GM23338 (cell line): ENCODE results near the gene DAB2. TPM values are rescaled to one million over a fixed set of nuclear protein-coding genes. Genes with fewer than 3 reads are reported as not detected.

Source experiments
- ATAC-seq: fragments of 200-7000 bp; cut with Tn5 transposase; 3 replicates; pipeline ENCODE4 v1.9.1; 2020
- DNase-seq: peaks from one replicate; pipeline ENCODE4 v3.0.0-alpha.2; 2015; ENCODE audit warnings: low spot score
- H2AFZ ChIP-seq: fragments of 200-600 bp; sonication (generic); 2 replicates; pipeline ENCODE4 v1.8.0; 2016; ENCODE audit warnings: antibody characterized with exemption, mild to moderate bottlenecking, moderate library complexity
- H3F3A ChIP-seq: fragments of 200-600 bp; sonication (generic); replicated peaks from 2 replicates; pipeline ENCODE4 v1.8.0; 2017; ENCODE audit warnings: antibody characterized with exemption, mixed run types, low read depth
- H3K27ac ChIP-seq: fragments of 200-600 bp; sonication (generic); 2 replicates; pipeline ENCODE4 v1.6.1; 2016; ENCODE audit warnings: low read depth
- H3K27me3 ChIP-seq: fragments of 200-600 bp; sonication (generic); 2 replicates; pipeline ENCODE4 v1.8.0; 2016; ENCODE audit warnings: mild to moderate bottlenecking, mixed run types, moderate library complexity; ENCODE audit not compliant: insufficient read depth
- H3K36me3 ChIP-seq: fragments of 200-600 bp; sonication (generic); 2 replicates; pipeline ENCODE4 v1.8.0; 2016; ENCODE audit warnings: mild to moderate bottlenecking; ENCODE audit not compliant: insufficient read depth
- H3K4me1 ChIP-seq: fragments of 200-600 bp; sonication (generic); 2 replicates; pipeline ENCODE4 v1.8.0; 2016; ENCODE audit warnings: mild to moderate bottlenecking, moderate library complexity; ENCODE audit not compliant: insufficient read depth
- H3K4me2 ChIP-seq: fragments of 200-600 bp; sonication (generic); 2 replicates; pipeline ENCODE4 v1.7.1; 2017; ENCODE audit warnings: mixed run types
- H3K4me3 ChIP-seq: fragments of 200-600 bp; sonication (generic); 2 replicates; pipeline ENCODE4 v1.6.1; 2016; ENCODE audit warnings: mixed run types
- H3K79me2 ChIP-seq: fragments of 200-600 bp; sonication (generic); replicated peaks from 2 replicates; pipeline ENCODE4 v1.8.0; 2017; ENCODE audit warnings: mild to moderate bottlenecking; ENCODE audit not compliant: insufficient read depth
- H3K9me2 ChIP-seq: fragments of 200-600 bp; sonication (generic); 2 replicates; pipeline ENCODE4 v1.8.0; 2017; ENCODE audit not compliant: insufficient read depth
- H4K20me1 ChIP-seq: fragments of 200-600 bp; sonication (generic); replicated peaks from 2 replicates; pipeline ENCODE4 v1.8.0; 2017; ENCODE audit warnings: mild to moderate bottlenecking; ENCODE audit not compliant: insufficient read depth
- H3K27ac Mint-ChIP-seq: 2 replicates; pipeline ENCODE4 v1.8.0; 2020; ENCODE audit warnings: inconsistent platforms, mild to moderate bottlenecking, moderate library complexity, mixed read lengths
- H3K27me3 Mint-ChIP-seq: 3 replicates; pipeline ENCODE4 v1.8.0; 2022; ENCODE audit warnings: low read depth, mild to moderate bottlenecking, moderate library complexity, mixed read lengths, inconsistent platforms; ENCODE audit not compliant: insufficient read depth, poor library complexity
- H3K36me3 Mint-ChIP-seq: 3 replicates; pipeline ENCODE4 v1.8.0; 2021; ENCODE audit warnings: low read depth, mild to moderate bottlenecking, inconsistent platforms, moderate library complexity, mixed read lengths
- H3K4me1 Mint-ChIP-seq: 3 replicates; pipeline ENCODE4 v1.8.0; 2020; ENCODE audit warnings: mild to moderate bottlenecking, inconsistent platforms, mixed read lengths
- H3K4me3 Mint-ChIP-seq: 3 replicates; pipeline ENCODE4 v1.8.0; 2021; ENCODE audit warnings: moderate library complexity, mild to moderate bottlenecking, inconsistent platforms, mixed read lengths
- H3K9me3 Mint-ChIP-seq: 3 replicates; pipeline ENCODE4 v1.8.0; 2020; ENCODE audit warnings: moderate library complexity, mild to moderate bottlenecking, inconsistent platforms, mixed read lengths
- CREB1 ChIP-seq: fragments of 250-450 bp; sonication (Bioruptor Pico); IDR thresholded peaks from 2 replicates; pipeline ENCODE4 v1.5.0; 2020; ENCODE audit warnings: low read depth, mild to moderate bottlenecking, moderate library complexity
- EZH2phosphoT487 ChIP-seq: fragments of 200-600 bp; sonication (generic); IDR thresholded peaks from one replicate; pipeline ENCODE4 v1.8.1; 2018; ENCODE audit warnings: antibody characterized with exemption; ENCODE audit not compliant: unreplicated experiment
- NANOG ChIP-seq: IDR thresholded peaks from 2 replicates; pipeline ENCODE4 v1.6.1; 2016; ENCODE audit warnings: antibody characterized with exemption, borderline replicate concordance
- STAT1 ChIP-seq: IDR thresholded peaks from one replicate; pipeline ENCODE4 v1.6.1; 2016; ENCODE audit warnings: antibody characterized with exemption; ENCODE audit not compliant: unreplicated experiment
- ZNF331 ChIP-seq: fragments of 250-450 bp; sonication (Bioruptor Pico); IDR thresholded peaks from 2 replicates; pipeline ENCODE4 v1.5.0; 2020; ENCODE audit warnings: low read depth, mild to moderate bottlenecking, moderate library complexity
- polyA plus RNA-seq: library from polyadenylated mRNA; unstranded; fragments of >200 nt; fragmentation: Nextera tagmentation; extraction: Ambion mirVana; gene quantifications from 2 replicates; pipeline ENCODE4 v1.2.1, GENCODE V29; 2016
- total RNA-seq: library from RNA; depleted of rRNA; stranded (reverse); fragments of >200 nt; shearing (Covaris generic); gene quantifications from 2 replicates; pipeline ENCODE4 v1.2.3, GENCODE V29; 2014
- TF ChIP-seq, protein P1 (sequence below): fragments of 250-450 bp; sonication (Bioruptor Pico); IDR thresholded peaks from 2 replicates; pipeline ENCODE4 v1.5.0; 2020; ENCODE audit warnings: mild to moderate bottlenecking, moderate library complexity
- TF ChIP-seq, protein P2 (sequence below), 2 experiments: fragments of 200-600 bp in 1 of 2; sonication (generic) in 1 of 2; conservative IDR thresholded peaks; 2 replicates each; pipeline versions ENCODE4 v1.5.1 to v1.6.1; 2016 to 2017; ENCODE audit warnings: antibody characterized with exemption in 2 of 2, low read depth in 2 of 2, mild to moderate bottlenecking in 2 of 2, moderate library complexity in 1 of 2
- TF ChIP-seq, protein P3 (sequence below): IDR thresholded peaks from one replicate; pipeline ENCODE4 v1.6.1; 2018; ENCODE audit warnings: antibody characterized with exemption; ENCODE audit not compliant: unreplicated experiment

Gene DAB2
- total and polyA plus RNA-seq, 2 experiments from 2014 or later = 6.4 to 8.4 TPM

DNA sequence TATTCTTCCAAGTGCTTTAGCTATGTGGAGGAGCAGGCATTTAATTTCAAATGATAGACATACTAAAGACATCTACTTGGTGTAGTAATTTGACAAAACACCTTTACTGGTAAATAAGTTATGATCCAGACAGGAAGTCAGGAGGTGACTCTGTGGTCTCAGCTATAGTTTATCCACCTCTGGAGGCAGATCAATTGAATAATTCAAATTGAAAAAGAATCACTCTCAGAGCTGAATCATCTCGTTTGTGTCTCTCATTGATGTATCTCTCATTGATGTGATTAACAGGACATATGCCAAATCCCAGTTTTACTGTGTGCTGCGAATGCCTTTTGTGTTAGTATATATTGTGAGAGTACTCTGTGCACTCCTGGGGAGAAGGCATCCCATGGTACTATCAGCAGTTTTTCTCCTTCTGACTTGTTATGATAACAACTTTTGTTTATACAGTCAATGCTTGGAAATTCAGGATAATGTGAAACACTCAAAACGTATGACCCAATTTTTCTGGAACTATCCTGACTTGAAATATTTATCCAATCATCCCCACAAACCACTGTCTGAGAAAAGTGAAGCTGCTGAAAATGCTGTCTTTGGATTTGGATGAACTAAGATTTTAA lies 48.5 kb upstream of the DAB2 start (continued):
- TF ChIP-seq, protein P1, sequence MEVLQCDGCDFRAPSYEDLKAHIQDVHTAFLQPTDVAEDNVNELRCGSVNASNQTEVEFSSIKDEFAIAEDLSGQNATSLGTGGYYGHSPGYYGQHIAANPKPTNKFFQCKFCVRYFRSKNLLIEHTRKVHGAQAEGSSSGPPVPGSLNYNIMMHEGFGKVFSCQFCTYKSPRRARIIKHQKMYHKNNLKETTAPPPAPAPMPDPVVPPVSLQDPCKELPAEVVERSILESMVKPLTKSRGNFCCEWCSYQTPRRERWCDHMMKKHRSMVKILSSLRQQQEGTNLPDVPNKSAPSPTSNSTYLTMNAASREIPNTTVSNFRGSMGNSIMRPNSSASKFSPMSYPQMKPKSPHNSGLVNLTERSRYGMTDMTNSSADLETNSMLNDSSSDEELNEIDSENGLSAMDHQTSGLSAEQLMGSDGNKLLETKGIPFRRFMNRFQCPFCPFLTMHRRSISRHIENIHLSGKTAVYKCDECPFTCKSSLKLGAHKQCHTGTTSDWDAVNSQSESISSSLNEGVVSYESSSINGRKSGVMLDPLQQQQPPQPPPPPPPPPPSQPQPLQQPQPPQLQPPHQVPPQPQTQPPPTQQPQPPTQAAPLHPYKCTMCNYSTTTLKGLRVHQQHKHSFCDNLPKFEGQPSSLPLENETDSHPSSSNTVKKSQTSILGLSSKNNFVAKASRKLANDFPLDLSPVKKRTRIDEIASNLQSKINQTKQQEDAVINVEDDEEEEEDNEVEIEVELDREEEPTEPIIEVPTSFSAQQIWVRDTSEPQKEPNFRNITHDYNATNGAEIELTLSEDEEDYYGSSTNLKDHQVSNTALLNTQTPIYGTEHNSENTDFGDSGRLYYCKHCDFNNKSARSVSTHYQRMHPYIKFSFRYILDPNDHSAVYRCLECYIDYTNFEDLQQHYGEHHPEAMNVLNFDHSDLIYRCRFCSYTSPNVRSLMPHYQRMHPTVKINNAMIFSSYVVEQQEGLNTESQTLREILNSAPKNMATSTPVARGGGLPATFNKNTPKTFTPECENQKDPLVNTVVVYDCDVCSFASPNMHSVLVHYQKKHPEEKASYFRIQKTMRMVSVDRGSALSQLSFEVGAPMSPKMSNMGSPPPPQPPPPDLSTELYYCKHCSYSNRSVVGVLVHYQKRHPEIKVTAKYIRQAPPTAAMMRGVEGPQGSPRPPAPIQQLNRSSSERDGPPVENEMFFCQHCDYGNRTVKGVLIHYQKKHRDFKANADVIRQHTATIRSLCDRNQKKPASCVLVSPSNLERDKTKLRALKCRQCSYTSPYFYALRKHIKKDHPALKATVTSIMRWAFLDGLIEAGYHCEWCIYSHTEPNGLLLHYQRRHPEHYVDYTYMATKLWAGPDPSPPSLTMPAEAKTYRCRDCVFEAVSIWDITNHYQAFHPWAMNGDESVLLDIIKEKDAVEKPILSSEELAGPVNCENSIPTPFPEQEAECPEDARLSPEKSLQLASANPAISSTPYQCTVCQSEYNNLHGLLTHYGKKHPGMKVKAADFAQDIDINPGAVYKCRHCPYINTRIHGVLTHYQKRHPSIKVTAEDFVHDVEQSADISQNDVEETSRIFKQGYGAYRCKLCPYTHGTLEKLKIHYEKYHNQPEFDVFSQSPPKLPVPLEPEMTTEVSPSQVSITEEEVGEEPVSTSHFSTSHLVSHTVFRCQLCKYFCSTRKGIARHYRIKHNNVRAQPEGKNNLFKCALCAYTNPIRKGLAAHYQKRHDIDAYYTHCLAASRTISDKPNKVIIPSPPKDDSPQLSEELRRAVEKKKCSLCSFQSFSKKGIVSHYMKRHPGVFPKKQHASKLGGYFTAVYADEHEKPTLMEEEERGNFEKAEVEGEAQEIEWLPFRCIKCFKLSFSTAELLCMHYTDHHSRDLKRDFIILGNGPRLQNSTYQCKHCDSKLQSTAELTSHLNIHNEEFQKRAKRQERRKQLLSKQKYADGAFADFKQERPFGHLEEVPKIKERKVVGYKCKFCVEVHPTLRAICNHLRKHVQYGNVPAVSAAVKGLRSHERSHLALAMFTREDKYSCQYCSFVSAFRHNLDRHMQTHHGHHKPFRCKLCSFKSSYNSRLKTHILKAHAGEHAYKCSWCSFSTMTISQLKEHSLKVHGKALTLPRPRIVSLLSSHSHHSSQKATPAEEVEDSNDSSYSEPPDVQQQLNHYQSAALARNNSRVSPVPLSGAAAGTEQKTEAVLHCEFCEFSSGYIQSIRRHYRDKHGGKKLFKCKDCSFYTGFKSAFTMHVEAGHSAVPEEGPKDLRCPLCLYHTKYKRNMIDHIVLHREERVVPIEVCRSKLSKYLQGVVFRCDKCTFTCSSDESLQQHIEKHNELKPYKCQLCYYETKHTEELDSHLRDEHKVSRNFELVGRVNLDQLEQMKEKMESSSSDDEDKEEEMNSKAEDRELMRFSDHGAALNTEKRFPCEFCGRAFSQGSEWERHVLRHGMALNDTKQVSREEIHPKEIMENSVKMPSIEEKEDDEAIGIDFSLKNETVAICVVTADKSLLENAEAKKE (CRISPR knock-in tag) = no peak
- TF ChIP-seq ZNF331 (CRISPR knock-in tag) (no peak), EZH2phosphoT487 (no peak), NANOG (no peak), STAT1 (no peak)

DNA sequence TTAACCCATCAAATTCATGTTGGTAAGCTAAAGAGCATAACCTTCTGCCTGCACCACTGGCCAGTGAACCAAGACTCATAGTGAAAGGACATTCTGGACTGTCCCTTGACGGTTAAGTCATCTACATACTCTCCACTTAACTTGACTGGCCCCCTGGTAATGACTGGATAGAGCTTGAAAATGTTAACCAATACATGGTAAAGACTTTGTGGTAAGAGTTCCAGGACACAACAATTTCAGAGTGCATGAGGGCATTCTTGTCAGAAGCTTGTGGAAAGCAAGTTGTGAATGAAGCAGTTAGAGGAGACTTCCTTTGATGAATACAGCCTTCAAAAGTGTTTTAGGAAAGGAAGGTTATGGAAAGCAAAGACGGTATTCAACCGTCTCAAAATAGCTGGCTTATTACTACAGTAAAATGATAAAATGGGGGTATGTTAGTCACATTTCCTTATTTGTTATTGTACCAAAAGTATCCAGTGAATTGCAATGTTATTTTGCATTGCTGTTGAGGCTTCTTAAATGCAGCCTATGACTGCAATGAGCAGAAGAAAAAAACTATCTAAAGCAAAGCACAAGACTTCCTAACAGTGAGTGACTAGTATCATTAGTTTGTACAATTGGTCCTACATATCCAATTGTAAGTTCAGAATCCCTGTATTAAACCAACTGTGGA lies 47.2 kb upstream of the DAB2 start:
- Histone ChIP-seq H3K27me3 (no peaks in the 10 kb centered on the region), H2AFZ (no peak overlapping the region), H3K4me2 (no peak overlapping the region), H3F3A (no peaks in the 10 kb centered on the region), H3K4me3 (no peak overlapping the region), H3K9me2 (peaks cover 9% of the 10 kb centered on the region; the same call in 1 of the 2 replicates), H3K36me3 (no peaks in the 10 kb centered on the region), H3K79me2 (no peaks in the 10 kb centered on the region), H4K20me1 (no peaks in the 10 kb centered on the region), H3K27ac (no peak overlapping the region), H3K4me1 (no peaks in the 10 kb centered on the region)
- DNase-seq = no peak
- H3K27ac Mint-ChIP-seq = no peak overlapping the region
- no peaks in the 10 kb centered on the region for H3K9me3 Mint-ChIP-seq
- no peaks in the 10 kb centered on the region for H3K36me3 Mint-ChIP-seq
- ATAC-seq = no peak
- H3K4me1 Mint-ChIP-seq = peaks cover 9% of the 10 kb centered on the region
- no peaks in the 10 kb centered on the region for H3K27me3 Mint-ChIP-seq
- H3K4me3 Mint-ChIP-seq = no peak overlapping the region
- TF ChIP-seq CREB1 = no peak
- TF ChIP-seq, protein P2, sequence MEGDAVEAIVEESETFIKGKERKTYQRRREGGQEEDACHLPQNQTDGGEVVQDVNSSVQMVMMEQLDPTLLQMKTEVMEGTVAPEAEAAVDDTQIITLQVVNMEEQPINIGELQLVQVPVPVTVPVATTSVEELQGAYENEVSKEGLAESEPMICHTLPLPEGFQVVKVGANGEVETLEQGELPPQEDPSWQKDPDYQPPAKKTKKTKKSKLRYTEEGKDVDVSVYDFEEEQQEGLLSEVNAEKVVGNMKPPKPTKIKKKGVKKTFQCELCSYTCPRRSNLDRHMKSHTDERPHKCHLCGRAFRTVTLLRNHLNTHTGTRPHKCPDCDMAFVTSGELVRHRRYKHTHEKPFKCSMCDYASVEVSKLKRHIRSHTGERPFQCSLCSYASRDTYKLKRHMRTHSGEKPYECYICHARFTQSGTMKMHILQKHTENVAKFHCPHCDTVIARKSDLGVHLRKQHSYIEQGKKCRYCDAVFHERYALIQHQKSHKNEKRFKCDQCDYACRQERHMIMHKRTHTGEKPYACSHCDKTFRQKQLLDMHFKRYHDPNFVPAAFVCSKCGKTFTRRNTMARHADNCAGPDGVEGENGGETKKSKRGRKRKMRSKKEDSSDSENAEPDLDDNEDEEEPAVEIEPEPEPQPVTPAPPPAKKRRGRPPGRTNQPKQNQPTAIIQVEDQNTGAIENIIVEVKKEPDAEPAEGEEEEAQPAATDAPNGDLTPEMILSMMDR (conservative IDR thresholded peaks at IDR 0.05; ENCODE audit: low read depth in 2 of 2) = no peak
- no peak for TF ChIP-seq STAT1
- TF ChIP-seq ZNF331 (CRISPR knock-in tag) = no peak
- TF ChIP-seq, protein P3, sequence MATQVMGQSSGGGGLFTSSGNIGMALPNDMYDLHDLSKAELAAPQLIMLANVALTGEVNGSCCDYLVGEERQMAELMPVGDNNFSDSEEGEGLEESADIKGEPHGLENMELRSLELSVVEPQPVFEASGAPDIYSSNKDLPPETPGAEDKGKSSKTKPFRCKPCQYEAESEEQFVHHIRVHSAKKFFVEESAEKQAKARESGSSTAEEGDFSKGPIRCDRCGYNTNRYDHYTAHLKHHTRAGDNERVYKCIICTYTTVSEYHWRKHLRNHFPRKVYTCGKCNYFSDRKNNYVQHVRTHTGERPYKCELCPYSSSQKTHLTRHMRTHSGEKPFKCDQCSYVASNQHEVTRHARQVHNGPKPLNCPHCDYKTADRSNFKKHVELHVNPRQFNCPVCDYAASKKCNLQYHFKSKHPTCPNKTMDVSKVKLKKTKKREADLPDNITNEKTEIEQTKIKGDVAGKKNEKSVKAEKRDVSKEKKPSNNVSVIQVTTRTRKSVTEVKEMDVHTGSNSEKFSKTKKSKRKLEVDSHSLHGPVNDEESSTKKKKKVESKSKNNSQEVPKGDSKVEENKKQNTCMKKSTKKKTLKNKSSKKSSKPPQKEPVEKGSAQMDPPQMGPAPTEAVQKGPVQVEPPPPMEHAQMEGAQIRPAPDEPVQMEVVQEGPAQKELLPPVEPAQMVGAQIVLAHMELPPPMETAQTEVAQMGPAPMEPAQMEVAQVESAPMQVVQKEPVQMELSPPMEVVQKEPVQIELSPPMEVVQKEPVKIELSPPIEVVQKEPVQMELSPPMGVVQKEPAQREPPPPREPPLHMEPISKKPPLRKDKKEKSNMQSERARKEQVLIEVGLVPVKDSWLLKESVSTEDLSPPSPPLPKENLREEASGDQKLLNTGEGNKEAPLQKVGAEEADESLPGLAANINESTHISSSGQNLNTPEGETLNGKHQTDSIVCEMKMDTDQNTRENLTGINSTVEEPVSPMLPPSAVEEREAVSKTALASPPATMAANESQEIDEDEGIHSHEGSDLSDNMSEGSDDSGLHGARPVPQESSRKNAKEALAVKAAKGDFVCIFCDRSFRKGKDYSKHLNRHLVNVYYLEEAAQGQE = no peak
